NCI-H1048 (cell line): Measurements from ENCODE around the gene ZP2.
"Not testable (repeated sequence)": the region's sequence is repeated elsewhere in the genome, so short reads cannot be mapped to it uniquely, and the experiment has no call there.

Experiments used
- DNase-seq: peaks from one replicate; lab custom pipeline; 2025; lab: John Stamatoyannopoulos, UW

The ZP2 gene

DNA sequence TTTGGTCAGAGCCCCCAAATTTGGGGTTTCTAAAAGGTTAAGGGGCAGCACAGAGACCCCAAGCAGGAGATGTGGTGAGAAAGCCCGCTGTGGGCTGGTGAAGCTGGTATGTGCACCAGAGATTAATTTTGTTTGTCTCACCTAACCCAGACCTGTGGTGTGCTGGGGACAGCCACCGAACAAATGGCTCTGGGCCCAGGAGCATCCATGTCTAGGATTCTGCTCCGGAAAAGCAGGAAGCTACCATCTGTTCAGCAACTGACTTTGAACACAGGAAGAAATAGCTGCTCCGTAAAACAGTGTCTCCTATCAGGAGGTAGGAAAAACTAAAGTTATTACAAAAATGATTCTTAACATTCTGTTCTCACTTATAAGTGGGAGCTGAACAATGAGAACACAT, 2.7 kb upstream of the ZP2 start:
- DNase-seq, result no peak

GRCh38 chr16:21208446-21209230, 2.7 kb downstream of the ZP2 start:
- DNase-seq, result no peak

GRCh38 chr16:21206550-21206949, 4.8 kb downstream of the ZP2 start:
- DNase-seq, result no peak

DNA sequence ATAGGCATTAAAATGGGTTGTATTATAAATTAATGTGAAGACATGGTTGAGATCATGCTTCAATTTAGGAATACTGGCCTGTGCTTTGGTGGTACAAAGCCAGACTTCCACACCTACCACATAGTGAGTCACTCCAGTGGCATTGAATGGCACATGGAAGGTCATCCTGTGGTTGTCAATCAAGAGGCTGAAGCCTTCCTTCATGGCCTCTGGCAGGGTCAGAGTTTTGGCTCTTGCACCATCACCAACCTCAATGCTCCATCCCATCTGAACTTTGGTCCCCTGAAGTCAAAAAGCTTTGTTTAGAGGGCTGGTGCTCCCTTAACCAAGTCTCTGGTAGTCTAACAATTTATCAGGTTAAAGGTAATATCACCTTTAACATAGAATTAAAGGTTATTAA, 6.1 kb downstream of the ZP2 start:
- DNase-seq, result no peak

GRCh38 chr16:21203155-21203797, 8.1 kb downstream of the ZP2 start:
- DNase-seq, result no peak

GRCh38 chr16:21199607-21200218, 11.7 kb downstream of the ZP2 start:
- DNase-seq, result no peak

DNA sequence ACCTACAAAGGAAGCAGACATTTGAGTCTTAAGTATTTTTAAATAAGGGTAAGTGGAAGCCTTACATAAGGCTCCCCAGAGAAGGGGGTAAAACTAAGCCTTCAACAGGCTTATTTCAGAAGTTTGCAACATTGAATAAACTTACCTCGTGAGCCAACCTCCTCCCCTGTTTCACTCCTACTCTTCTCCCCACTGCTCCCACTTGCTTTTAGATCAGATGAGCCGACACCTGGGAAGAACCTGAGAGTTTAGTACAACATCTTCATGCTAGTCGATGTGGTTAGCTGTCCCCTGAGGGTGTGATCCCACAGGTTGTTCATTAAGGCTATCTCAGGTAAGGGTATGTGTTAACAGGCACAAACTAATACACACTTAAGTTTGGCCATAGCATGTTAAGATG, 13.8 kb downstream of the ZP2 start:
- no peak for DNase-seq

DNA sequence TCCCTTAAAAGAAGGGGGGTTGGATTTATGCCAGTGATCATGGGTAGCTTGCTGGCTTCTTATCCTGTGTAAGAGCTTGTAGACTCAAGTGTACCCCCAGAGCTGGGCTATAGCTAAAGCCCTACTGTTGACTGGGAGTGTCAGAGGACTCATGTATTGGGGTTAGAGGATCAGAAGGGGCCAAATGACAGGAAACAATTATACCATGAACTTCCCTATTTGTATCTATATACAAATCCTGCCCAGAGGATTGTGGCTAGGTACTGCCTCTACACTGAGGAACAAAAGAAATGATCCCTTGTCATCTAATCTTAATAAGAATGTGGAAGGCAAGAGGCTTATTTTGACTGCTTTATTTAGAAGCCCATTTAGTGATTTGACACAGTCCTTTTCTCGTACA, 14.3 kb downstream of the ZP2 start:
- DNase-seq, result no peak

GRCh38 chr16:21195330-21195729, 16.0 kb downstream of the ZP2 start:
- DNase-seq, result not testable (repeated sequence)

DNA sequence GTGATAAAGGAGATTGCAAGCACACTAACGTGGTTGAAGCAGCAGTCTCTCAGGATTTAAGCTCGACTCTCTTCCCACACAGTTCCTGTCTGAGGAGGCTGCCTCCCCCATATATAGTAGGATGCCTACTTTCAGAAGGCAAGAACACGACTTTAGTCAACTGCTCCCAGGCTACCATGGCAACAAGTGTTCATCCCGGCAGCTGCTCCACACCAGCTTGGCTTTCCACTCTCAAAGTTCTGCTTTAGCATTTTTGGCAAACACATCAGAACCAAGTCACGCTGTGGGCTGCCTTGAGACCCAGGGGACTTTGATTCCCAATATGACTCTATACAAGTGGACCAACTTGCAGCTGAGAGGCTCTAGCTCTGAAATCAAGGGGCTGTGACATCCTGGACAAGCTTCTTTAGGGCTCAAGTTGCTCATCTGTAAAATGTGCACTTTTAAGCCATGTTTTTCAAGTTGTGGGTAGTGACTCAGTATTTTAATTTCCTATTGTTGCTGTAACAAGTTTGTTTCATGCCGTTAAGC, 16.5 kb downstream of the ZP2 start:
- DNase-seq, result no peak

- no peak for DNase-seq
These were observed 18.4 kb downstream of the ZP2 start for GRCh38 chr16:21192991-21193390.

DNA sequence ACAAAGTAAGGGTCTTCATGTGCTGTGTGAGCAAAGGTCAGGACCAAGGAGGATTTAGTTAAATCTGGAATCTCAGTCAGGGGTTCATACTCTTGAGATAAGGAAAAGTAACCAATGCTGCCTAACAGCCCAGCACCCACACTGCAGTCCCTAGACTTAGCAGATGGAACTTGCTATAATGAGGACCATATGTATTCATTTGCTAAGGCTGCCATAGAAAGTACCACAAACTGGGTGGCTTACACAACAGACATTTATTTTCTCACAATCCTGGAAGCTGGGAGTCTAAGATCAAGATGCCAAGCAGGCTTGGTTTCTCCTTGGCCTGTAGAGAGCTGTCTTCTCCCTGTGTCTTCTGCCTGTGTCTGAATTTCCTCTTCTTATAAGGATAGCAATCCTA, 20.8 kb downstream of the ZP2 start:
- DNase-seq, result no peak

GRCh38 chr16:21190013-21190412, 21.4 kb downstream of the ZP2 start:
- DNase-seq, result no peak

- DNase-seq, result no peak
These were observed 22.1 kb downstream of the ZP2 start for GRCh38 chr16:21189311-21189710.

- no peak for DNase-seq
These were observed 25.1 kb downstream of the ZP2 start for GRCh38 chr16:21186326-21186691.

DNA sequence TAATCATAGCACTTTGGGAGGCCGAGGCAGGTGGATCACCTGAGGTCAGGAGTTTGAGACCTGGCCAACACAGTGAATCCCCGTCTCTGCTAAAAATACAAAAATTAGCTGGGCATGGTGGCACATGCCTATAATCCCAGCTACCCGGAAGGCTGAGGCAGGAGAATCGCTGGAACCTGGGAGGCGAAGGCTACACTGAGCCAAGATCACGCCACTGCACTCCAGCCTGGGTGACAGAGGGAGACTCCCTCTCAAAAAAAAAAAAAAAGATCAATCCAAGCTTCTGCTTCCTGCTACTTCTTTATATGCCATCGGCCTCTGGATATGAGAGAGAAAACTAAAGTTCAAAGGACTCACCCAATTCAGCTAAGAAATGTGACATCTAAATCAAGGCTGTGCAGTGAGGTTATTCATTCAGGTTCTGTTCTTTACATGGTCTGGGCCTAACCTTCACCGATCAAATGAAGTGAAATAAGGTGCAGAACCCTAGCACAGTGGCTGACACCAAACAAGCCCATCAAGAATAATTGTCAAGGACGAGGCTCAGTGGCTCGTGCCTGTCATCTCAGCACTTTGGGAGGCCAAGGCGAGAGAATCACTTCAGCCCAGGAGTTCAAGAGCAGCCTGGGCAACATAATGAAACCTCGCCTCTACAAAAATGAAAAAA, 25.6 kb downstream of the ZP2 start:
- no peak for DNase-seq

GRCh38 chr16:21184834-21185233, 26.5 kb downstream of the ZP2 start:
- DNase-seq, result no peak

GRCh38 chr16:21183995-21184394, 27.4 kb downstream of the ZP2 start:
- no peak for DNase-seq

DNA sequence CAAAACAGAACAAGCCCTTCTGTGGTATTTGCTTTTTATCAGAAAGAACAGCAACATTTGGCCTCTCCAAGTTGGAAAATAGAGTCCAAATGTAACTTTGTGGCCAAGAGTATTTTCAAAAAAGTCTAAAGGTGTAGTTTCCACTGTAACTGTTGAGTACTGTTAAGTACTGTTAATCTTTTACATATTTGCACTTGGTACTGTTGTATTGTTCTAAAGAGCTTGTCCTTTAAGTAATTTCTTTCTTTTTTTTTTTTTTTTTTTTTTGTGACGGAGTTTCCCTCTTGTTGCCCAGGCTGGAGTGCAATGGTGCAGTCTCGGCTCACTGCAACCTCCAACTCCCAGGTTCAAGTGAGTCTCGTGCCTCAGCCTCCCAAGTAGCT, 31.4 kb downstream of the ZP2 start:
- no peak for DNase-seq

DNA sequence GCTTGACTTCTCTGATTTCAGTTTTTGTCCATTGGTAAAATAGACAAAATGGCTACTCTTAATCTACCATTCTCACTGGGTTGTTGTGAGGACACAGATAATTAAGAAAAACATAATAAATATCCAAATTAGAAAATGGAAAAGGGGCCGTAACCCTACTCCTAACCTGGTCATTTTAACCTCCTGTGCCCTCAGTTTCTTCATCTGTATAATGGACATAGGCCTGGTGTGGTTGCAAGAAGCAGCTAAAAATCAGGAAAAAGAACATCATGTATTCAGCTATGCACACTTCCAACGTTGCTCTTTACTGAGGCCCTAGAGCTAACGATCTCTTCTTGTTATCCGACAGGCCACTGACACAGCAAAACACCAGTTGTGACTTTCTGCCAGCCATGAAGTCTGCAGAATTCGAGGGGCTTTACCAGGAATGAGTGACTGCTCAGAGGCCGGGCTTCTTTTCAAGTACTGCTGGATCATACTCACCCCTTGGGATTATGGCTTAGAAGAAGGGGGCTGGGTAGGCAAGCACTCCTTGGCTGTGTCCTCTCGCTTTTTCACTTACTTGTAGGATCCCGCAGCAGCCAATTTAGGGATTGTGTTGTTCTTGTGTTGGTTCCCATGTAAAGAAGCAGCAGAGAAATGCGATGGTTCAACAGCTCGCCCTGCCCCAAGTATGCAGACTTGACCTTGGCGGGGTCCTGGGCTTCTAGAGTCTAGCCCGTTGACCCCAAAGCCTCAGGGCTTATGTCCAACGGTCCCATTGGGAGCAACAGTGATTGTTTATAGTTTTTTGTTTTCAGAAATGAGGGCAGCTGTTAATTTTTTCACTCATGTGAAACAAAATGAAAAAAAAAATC, 32.0 kb downstream of the ZP2 start:
- no peak for DNase-seq

GRCh38 chr16:21175397-21175796, 36.0 kb downstream of the ZP2 start:
- DNase-seq, result no peak

- no peak for DNase-seq
These were observed 38.7 kb downstream of the ZP2 start for GRCh38 chr16:21172650-21173049.
